ACC112 (cell line): ENCODE measurements around the gene RBKS.

Experiments
- H2AFZ ChIP-seq: fragments of 200-600 bp; sonication (generic); one replicate; pipeline ENCODE4 v1.6.0; 2017; ENCODE audit warnings: antibody characterized with exemption, low read length; ENCODE audit not compliant: unreplicated experiment
- H3K27ac ChIP-seq: fragments of 200-600 bp; sonication (generic); 2 replicates; pipeline ENCODE4 v1.5.1; 2014; ENCODE audit warnings: low read depth, mild to moderate bottlenecking, antibody characterized with exemption, low read length, moderate library complexity
- H3K27me3 ChIP-seq: fragments of 200-600 bp; sonication (generic); 2 replicates; pipeline ENCODE4 v1.6.1; 2014; ENCODE audit warnings: mild to moderate bottlenecking, antibody characterized with exemption, low read length, moderate library complexity, mixed read lengths; ENCODE audit not compliant: insufficient read depth
- H3K36me3 ChIP-seq: fragments of 200-600 bp; sonication (generic); 2 replicates; pipeline ENCODE4 v1.6.1; 2016; ENCODE audit warnings: mild to moderate bottlenecking, antibody characterized with exemption, low read length, moderate library complexity, mixed read lengths; ENCODE audit not compliant: insufficient read depth
- H3K4me1 ChIP-seq: fragments of 200-600 bp; sonication (generic); one replicate; pipeline ENCODE4 v1.6.1; 2016; ENCODE audit warnings: low read length, mixed read lengths; ENCODE audit not compliant: insufficient read depth, unreplicated experiment, control insufficient read depth
- H3K4me3 ChIP-seq: fragments of 200-600 bp; sonication (generic); 2 replicates; pipeline ENCODE4 v1.5.1; 2014; ENCODE audit warnings: mild to moderate bottlenecking, low read depth, low read length
- H3K79me2 ChIP-seq: fragments of 200-600 bp; sonication (generic); one replicate; pipeline ENCODE4 v1.6.0; 2016; ENCODE audit warnings: low read length; ENCODE audit not compliant: control insufficient read depth, unreplicated experiment, insufficient read depth

The RBKS gene

DNA sequence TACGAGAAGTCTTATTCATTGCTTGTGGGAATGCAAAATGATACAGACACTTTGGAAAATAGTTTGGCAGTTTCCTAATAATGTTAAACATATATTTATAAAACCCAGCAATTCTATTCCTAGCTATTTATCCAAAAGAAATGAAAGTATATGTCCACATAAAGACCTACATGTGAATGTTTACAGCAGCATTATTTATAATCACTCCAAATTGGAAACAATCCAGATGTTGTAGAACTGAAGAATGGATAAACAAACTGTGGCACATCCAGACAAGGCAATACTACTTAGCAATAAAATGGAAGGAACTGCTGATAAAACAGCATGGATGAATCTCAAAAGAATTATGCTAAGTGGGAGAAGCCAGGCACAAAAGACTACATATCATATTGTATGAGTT lies 99.4 kb downstream of the RBKS start:
- no peaks in the 10 kb centered on the region for H3K27me3 ChIP-seq
- no peaks in the 10 kb centered on the region for H3K79me2 ChIP-seq
- H2AFZ ChIP-seq, result no peak overlapping the region
- no peak overlapping the region for H3K4me3 ChIP-seq
- H3K36me3 ChIP-seq, result no peaks in the 10 kb centered on the region
- H3K4me1 ChIP-seq, result peaks cover 19% of the 10 kb centered on the region
- no peak overlapping the region for H3K27ac ChIP-seq

DNA sequence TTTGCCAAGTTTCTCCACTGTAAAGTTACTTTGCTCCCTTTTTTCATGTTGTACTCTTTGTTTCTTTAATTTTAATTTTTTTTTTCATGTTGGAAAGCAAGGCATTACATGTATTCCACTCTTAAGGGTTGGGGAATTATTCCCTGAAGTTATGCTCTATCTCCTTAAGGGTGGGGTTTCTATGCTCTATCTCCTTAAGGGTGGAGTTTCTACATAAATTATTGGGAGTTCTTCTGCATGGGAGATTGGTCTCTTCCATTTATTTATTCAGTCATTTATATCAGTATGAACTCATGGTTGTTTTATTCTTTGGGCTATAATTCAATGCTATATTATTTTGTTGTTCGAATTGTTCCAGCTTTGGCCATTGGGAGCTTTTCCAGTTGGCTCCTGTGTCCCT lies 107.5 kb downstream of the RBKS start:
- Histone ChIP-seq H3K27me3 (no peaks in the 10 kb centered on the region), H3K79me2 (peaks cover 13% of the 10 kb centered on the region), H3K27ac (no peak overlapping the region), H2AFZ (no peak overlapping the region), H3K4me1 (no peaks in the 10 kb centered on the region), H3K36me3 (peaks cover 4% of the 10 kb centered on the region; the same call in 1 of the 2 replicates), H3K4me3 (no peak overlapping the region)

DNA sequence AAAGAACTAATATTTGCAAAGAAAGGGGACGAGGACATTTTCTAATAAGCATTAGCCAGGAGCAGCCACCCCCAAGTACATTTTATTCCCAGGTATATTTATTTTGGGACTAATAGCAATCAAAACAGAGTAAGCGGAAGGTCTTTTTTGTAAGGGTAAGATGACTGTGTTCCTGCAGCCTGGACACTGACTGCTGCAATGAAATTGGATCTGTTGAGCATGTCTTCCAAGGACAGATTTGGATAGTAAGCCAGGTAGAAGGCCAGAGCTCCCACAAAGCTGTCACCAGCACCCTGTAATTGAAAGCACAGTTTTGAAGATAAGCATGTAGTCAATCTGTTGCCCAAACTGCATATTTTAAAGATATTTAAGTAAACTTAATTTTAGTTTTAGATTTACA lies 108.7 kb downstream of the RBKS start:
- Histone ChIP-seq H3K36me3 (peaks cover 5% of the 10 kb centered on the region; the same call in 1 of the 2 replicates), H3K27me3 (no peaks in the 10 kb centered on the region), H3K27ac (no peak overlapping the region), H3K4me1 (peaks cover 2% of the 10 kb centered on the region), H3K79me2 (peaks cover 25% of the 10 kb centered on the region), H3K4me3 (no peak overlapping the region), H2AFZ (no peak overlapping the region)

DNA sequence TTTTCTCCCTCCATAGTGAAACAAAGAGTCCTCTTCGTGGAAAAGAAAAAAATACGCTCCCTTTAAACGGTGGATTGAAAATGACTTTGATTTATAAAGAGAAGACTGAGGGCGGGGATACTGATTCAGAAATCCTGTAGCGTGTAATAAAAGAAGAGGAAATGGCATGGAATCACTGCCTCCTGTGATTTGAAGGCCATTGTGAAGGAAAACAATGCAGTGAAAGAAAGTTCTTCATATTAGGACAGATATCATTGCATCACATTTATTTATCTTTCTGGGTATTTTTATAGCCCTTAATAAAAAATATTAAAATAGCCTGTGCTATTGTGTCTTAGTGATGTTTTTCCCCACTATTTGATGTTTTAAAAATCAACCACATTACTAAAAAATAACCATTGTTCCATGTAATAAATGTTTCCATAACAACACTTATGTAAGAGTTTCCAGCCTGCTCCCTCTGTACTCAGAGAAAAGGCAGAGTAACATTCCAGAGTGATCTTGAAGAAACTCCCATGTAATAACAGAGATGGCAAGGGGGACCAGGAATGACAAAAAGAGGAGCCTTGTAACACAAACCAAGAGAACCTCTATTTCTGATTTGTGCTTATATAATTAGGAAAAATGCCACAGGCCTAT lies 110.7 kb downstream of the RBKS start:
- H3K27me3 ChIP-seq, result no peaks in the 10 kb centered on the region
- no peak overlapping the region for H3K27ac ChIP-seq
- H2AFZ ChIP-seq, result no peak overlapping the region
- H3K79me2 ChIP-seq, result peaks cover 42% of the 10 kb centered on the region
- peaks cover 15% of the 10 kb centered on the region for H3K4me1 ChIP-seq
- H3K4me3 ChIP-seq, result no peak overlapping the region
- H3K36me3 ChIP-seq, result peaks cover 9% of the 10 kb centered on the region

DNA sequence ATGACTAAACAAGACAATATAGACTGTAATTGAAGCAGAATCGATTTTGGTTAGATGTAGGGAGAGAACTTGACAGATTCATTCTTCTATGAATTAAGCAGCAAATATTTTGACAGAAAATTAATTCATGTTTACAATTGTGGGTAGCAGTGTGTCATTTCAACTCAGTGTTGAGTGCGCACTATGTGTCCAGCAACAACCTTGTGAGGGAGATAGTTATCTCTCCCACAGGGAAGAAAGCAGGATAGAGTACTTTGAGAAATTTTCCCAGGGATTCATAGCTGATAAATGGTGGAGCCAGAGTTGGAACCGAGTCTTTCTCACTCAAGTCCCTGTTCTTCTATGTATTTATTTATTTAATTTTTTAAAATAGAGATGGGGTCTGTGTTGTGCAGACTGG lies 113.5 kb downstream of the RBKS start:
- H3K27ac ChIP-seq, result peak overlapping the region; percentile 57; the same call in 1 of the 2 replicates
- no peak overlapping the region for H3K4me3 ChIP-seq
- peaks cover 35% of the 10 kb centered on the region for H3K4me1 ChIP-seq
- H3K36me3 ChIP-seq, result peaks cover 12% of the 10 kb centered on the region
- H3K79me2 ChIP-seq, result peaks cover 70% of the 10 kb centered on the region
- no peak overlapping the region for H2AFZ ChIP-seq
- H3K27me3 ChIP-seq, result no peaks in the 10 kb centered on the region

DNA sequence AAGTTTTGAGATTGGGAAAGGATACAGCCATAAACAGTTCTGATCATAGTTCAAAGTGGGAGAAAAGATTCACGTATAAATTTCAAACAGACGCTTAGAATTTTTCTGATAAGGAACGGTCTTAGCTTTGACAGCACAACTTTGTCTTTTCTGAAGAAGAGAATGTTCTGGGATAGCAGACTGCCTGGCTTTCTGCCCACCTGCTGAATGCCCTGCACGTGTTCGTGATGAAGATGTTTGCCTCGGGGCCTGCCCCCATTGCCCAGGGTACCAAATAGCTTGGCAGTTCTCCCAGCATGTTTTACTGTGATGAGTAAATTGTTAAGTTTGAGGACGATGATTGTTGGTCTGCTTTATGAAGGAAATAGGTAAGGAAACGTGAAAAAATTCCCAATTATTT lies 114.1 kb downstream of the RBKS start:
- Histone ChIP-seq H3K4me1 (peaks cover 36% of the 10 kb centered on the region), H3K36me3 (peaks cover 12% of the 10 kb centered on the region), H3K4me3 (no peak overlapping the region), H3K27me3 (no peaks in the 10 kb centered on the region), H3K27ac (peak overlapping the region; percentile 57), H3K79me2 (peaks cover 71% of the 10 kb centered on the region), H2AFZ (no peak overlapping the region)

DNA sequence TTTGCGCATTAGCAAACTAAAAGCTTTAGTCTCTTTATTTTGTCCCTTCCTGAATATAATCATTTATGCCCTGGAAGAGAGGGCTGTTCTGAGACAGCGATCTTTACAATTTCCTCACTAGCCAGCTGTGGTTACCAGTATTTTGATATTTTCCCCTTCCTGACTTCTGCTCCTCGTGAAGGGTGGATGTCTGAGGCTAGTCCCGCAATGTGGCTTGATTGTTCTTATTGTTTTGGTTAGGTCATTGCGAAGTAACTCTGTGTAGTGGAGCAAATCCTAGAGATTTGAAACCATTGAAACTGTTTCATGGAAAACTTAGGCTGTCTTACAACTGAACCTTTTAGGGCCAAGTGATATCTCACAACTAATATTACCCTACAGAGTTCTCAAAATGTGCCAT lies 116.2 kb downstream of the RBKS start:
- Histone ChIP-seq H3K27ac (no peak overlapping the region), H3K27me3 (no peaks in the 10 kb centered on the region), H2AFZ (no peak overlapping the region), H3K4me1 (peaks cover 39% of the 10 kb centered on the region), H3K79me2 (peaks cover 69% of the 10 kb centered on the region), H3K4me3 (peak overlapping the region; percentile 81), H3K36me3 (peaks cover 8% of the 10 kb centered on the region)

DNA sequence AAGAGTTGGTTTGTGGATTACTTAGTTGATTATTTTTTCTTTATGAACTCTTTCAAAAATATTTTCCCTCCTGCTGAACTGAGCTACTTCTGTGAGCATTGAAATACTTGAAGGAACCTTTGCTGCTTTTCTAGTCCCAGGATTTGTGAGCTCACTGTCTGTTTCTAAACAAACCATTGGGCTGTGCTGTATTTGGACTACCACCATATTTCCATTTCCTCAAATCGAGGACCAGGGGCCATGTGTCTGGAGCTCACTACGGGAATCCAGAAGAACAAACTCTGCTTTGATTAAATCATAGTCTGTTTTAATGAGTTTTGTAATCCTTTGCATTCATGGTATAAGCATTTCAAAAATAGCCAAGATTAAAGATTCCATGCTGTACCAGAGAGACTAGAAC lies 117.4 kb downstream of the RBKS start:
- Histone ChIP-seq H3K36me3 (peaks cover 8% of the 10 kb centered on the region), H2AFZ (no peak overlapping the region), H3K27me3 (no peaks in the 10 kb centered on the region), H3K79me2 (peaks cover 59% of the 10 kb centered on the region), H3K4me3 (peak overlapping the region; percentile 81), H3K4me1 (peaks cover 39% of the 10 kb centered on the region), H3K27ac (no peak overlapping the region)

DNA sequence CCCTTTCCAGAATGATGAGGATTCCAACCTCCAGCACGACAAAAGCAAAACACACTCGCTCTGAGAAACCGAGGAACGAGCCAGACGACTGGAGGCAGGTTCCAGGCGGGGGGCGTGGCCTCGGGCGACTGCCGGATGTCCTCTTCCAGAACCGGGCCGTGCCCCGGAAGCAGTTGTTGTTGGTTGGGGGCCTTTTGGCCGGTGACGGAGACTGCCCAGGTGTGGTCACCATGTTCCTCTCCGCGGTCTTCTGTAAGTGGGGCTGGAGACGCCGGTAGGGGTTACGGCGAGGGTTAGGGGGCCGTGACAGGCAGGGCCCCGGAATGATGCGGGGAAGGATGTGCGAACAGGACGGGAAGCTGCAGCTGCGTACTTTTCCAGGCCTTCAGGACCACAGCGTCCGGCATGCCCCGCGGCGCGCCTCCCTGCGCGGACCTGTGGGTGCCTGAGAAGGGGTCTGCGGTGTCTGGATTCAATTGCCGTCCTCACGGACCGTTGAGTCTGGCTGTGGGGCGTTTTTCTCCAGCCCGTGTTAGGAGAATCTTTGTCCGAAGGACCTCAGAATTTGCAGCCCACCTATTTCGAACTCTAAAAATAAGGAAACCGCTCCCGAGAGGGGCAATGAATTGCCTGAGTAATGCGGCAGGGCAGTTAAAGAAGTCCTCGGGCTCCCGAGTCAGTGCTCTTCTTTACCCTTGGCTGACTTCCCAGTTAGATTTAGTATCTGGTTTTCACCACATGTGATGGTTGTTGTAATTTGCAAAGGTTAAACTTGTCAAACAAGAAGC lies 118.4 kb downstream of the RBKS start, which contains the start of gene MRPL33:
Gene MRPL33 (plus strand): TSS at position 172 of the 788 bp plus-strand sequence. CDS start 59 bp downstream, at position 231.
- Histone ChIP-seq H3K4me1 (peaks cover 39% of the 10 kb centered on the region), H3K79me2 (peaks cover 48% of the 10 kb centered on the region), H3K36me3 (peaks cover 8% of the 10 kb centered on the region), H2AFZ (peak within 1 kb of the TSS; percentile 84), H3K4me3 (peak within 1 kb of the TSS; percentile 81), H3K27ac (peak within 1 kb of the TSS; percentile 54), H3K27me3 (no peaks in the 10 kb centered on the region)

DNA sequence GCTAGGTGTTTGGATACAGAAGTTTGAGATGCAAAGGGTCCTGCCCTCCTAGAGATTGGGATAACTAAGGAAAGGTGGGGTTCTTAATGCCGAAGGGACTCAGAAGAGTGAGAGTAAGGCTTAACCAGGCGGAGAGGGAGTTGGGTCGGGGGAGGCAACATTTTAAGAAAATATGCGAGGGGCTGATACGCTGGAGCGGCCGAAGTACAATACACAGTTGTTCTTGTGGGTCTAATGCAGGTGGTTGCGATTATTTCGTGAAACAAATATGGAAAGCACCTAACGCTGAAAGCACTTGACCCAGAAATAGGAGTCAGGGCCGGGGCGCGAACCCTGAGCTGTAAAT lies 119.0 kb downstream of the RBKS start:
- H2AFZ ChIP-seq, result peak overlapping the region; percentile 77
- H3K36me3 ChIP-seq, result peaks cover 5% of the 10 kb centered on the region; the same call in 1 of the 2 replicates
- H3K79me2 ChIP-seq, result peaks cover 42% of the 10 kb centered on the region
- peaks cover 34% of the 10 kb centered on the region for H3K4me1 ChIP-seq
- H3K27me3 ChIP-seq, result no peaks in the 10 kb centered on the region
- peak overlapping the region; percentile 54; the same call in 1 of the 2 replicates for H3K27ac ChIP-seq
- H3K4me3 ChIP-seq, result peak overlapping the region; percentile 81

DNA sequence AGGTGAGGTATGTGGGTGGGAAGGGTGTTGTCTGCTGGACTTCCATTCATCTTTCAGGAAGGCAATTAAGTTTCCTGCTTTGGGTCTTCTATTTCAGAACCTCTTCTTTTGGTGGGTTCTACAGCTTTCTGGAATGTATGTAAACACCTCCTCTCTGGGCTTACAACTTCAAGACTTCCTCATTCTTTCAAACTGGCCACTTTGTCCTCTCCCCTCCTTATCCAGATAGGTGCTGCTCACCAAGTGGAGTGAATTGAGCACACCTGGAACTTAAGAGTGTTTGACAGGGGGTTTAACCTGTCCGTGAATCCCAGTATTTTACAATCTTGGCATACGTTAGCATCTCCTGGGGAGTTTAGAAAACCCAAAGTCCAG lies 123.9 kb downstream of the RBKS start:
- Histone ChIP-seq H3K79me2 (no peaks in the 10 kb centered on the region), H3K4me1 (peaks cover 12% of the 10 kb centered on the region), H3K27me3 (no peaks in the 10 kb centered on the region), H3K27ac (no peak overlapping the region), H3K4me3 (no peak overlapping the region), H3K36me3 (no peaks in the 10 kb centered on the region), H2AFZ (peak overlapping the region; percentile 88)
